ENCODE results near the gene LRRC4. TPM values are rescaled to one million over a fixed set of nuclear protein-coding genes. Genes with fewer than 3 reads are reported as not detected.

The LRRC4 gene
- total RNA-seq, 2 donors from 2014 or later = 0.23 to 5.7 TPM

DNA sequence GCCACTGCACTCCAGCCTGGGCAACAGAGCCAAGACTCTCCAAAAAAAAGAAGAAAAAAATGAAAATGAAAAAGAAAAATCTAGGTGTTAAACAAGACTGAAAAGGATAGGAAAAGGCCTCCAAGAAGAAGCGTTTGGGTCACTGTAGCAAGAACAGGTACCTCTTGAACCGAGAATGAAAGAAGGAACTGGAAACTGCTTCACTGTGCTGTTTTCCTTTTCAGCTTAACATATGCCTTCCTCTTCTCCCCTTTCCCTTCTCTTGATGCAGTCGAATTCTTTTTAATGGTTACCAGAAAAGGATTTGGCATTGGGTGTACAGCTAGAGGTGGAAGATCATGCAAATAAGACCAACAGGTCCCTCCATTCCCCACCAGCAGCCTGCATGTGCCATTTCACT lies 28.1 kb downstream of the LRRC4 start:
- TF ChIP-seq POLR2AphosphoS5 (IDR thresholded peaks at IDR 0.05) (no peak), CTCF (IDR thresholded peaks at IDR 0.05) (no peak), POLR2A (IDR thresholded peaks at IDR 0.05) (no peak)
- intact Hi-C loops (cut with DNase I) = no loop called here
- Histone ChIP-seq H3K36me3 (no peaks in the 10 kb centered on the region), H3K4me1 (replicated peaks) (no peaks in the 10 kb centered on the region), H3K4me3 (no peak overlapping the region), H3K27ac (no peak overlapping the region), H3K27me3 (replicated peaks; ENCODE audit: insufficient read depth) (no peaks in the 10 kb centered on the region), H3K9me3 (no peaks in the 10 kb centered on the region)
- DNase-seq (ENCODE audit: low spot score) = no peak
- WGBS = 81% methylated on average over 3 of the region's 3 CpGs

DNA sequence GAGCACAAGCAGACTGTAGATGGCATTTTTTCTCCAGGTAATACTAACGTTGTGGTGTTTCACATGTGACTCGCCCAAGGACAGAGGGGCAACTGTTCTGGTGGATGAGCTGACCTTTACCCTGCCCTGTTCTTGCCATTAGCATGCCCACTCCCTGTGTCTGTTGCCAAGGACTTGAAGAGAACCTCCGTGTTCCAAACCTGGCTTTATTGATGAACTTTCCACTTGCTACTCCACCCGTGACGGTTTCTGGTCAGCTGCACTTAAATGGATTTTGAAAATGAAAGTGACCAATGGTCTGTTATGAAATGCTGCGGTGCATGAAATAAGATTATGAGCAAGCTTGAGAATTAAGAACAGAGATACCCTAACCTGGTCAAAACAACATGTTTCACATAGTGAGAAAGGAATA lies 30.4 kb downstream of the LRRC4 start:
- H3K36me3 ChIP-seq = no peaks in the 10 kb centered on the region
- DNase-seq (ENCODE audit: low spot score) = no peak
- H3K27me3 ChIP-seq (replicated peaks; ENCODE audit: insufficient read depth) = no peaks in the 10 kb centered on the region
- H3K4me3 ChIP-seq = no peak overlapping the region
- TF ChIP-seq POLR2AphosphoS5 (IDR thresholded peaks at IDR 0.05) = no peak
- no peak for TF ChIP-seq CTCF (IDR thresholded peaks at IDR 0.05)
- no peak for TF ChIP-seq POLR2A (IDR thresholded peaks at IDR 0.05)
- 90% methylated on average over 6 of the region's 6 CpGs for WGBS
- no peaks in the 10 kb centered on the region for H3K4me1 ChIP-seq (replicated peaks)
- no peak overlapping the region for H3K27ac ChIP-seq
- intact Hi-C loops (cut with DNase I) = no loop called here
- H3K9me3 ChIP-seq = no peaks in the 10 kb centered on the region

DNA sequence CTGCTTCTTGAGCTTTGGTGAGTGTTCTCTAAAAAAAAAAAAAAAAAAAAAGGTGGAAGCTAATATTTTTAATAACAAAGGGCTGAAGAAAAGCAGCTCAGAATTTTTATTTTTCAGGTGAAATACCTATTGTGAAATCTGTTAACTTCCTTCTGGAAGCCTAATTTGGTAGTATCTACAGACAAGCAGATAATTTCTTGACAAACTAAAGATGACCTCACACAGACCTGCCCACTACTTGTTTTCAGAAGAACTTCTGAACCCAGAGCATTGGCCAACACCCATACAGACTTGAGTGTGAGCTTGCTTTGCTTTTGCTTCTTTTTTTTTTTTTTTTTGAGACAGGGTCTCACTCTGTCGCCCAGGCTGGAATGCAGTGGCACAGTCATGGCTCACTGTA lies 31.2 kb downstream of the LRRC4 start:
- DNase-seq (ENCODE audit: low spot score) = no peak
- no peaks in the 10 kb centered on the region for H3K36me3 ChIP-seq
- no peak for TF ChIP-seq POLR2AphosphoS5 (IDR thresholded peaks at IDR 0.05)
- no peak for TF ChIP-seq POLR2A (IDR thresholded peaks at IDR 0.05)
- no peak for TF ChIP-seq CTCF (IDR thresholded peaks at IDR 0.05)
- H3K9me3 ChIP-seq = no peaks in the 10 kb centered on the region
- H3K4me3 ChIP-seq = no peak overlapping the region
- intact Hi-C loops (cut with DNase I) = no loop called here
- no peaks in the 10 kb centered on the region for H3K4me1 ChIP-seq (replicated peaks)
- no peaks in the 10 kb centered on the region for H3K27me3 ChIP-seq (replicated peaks; ENCODE audit: insufficient read depth)
- 91% methylated on average over 1 of the region's 1 CpG for WGBS
- H3K27ac ChIP-seq = no peak overlapping the region

DNA sequence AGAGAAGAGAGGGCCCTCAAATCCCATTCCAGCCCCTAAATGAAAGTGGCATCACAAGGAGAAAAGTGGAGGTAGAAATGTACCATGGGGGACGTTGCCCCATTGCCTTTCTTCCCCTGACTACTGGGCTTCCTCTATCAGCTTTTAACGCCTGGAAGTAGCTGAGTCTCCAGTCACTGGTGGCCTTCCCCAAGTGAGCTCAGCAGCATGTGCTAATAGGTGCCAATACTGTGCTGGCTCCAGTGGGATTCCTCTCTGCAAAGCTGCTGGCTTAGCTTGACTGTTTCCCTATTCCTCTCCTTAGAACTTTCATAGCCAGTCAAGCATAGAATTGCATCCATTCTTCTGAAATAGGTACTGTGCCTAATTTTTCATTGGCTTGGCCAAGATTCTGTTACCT lies 32.6 kb downstream of the LRRC4 start:
- DNase-seq (ENCODE audit: low spot score) = no peak
- H3K9me3 ChIP-seq = no peaks in the 10 kb centered on the region
- WGBS = 94% methylated on average over 2 of the region's 2 CpGs
- H3K4me1 ChIP-seq (replicated peaks) = no peaks in the 10 kb centered on the region
- no peaks in the 10 kb centered on the region for H3K36me3 ChIP-seq
- no peaks in the 10 kb centered on the region for H3K27me3 ChIP-seq (replicated peaks; ENCODE audit: insufficient read depth)
- H3K27ac ChIP-seq = no peak overlapping the region
- TF ChIP-seq POLR2AphosphoS5 (IDR thresholded peaks at IDR 0.05) (no peak), POLR2A (IDR thresholded peaks at IDR 0.05) (no peak), CTCF (IDR thresholded peaks at IDR 0.05) (no peak)
- no peak overlapping the region for H3K4me3 ChIP-seq
- intact Hi-C loops (cut with DNase I) = no loop called here

DNA sequence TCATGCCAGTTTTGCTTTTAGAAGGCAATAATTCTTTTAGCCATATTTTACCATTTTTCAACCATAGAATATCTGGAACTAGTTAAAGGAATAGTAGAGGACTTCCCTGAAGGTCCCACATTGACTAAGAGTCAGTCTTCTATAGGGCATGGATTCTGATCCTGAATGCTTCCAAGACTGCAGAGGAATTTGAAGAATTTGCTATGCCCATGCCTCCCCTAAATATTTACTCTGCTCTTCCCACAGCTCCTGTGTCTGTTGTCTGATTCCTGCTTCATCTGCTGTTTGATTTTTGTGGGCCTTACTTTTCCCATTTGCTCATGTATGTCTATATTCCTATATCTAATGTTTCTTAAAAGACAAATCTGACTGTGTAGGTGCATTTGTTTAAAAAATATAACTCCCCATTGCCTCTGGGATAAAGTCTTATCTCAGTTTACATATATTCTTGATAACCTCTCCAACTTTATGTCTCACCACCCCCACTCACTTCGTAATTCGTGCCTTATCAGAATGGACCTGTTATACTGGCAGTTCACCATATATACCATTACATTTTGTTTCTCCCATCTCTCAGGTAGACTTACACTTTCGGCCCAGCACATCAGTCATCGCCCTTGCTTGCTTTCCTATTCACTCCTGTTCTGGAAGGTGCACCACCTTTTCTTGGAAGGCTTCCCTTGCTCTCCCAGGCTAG lies 33.9 kb downstream of the LRRC4 start:
- DNase-seq (ENCODE audit: low spot score) = no peak
- Histone ChIP-seq H3K9me3 (no peaks in the 10 kb centered on the region), H3K4me1 (replicated peaks) (no peaks in the 10 kb centered on the region), H3K36me3 (no peaks in the 10 kb centered on the region), H3K4me3 (no peak overlapping the region), H3K27ac (no peak overlapping the region), H3K27me3 (replicated peaks; ENCODE audit: insufficient read depth) (no peaks in the 10 kb centered on the region)
- TF ChIP-seq POLR2A (IDR thresholded peaks at IDR 0.05) = no peak
- TF ChIP-seq POLR2AphosphoS5 (IDR thresholded peaks at IDR 0.05) = no peak
- no peak for TF ChIP-seq CTCF (IDR thresholded peaks at IDR 0.05)
- intact Hi-C loops (cut with DNase I) = no loop called here
- WGBS = 77% methylated on average over 4 of the region's 4 CpGs

All from prostate gland (tissue), 2 donors.